ENCODE results near the gene LMO7.

- no peak for TF ChIP-seq POLR2A (IDR thresholded peaks at IDR 0.05; ENCODE audit: low read length)
- TF ChIP-seq GATA1 (IDR thresholded peaks at IDR 0.05; ENCODE audit: low read depth, low read length), result no peak
Measured at GRCh38 chr13:75751350-75751749, 115.2 kb downstream of the LMO7 start.

Data from erythroblast (primary cell).